IPS-NIHi7 (cell line): ENCODE results near the gene CTDSPL.
"Not testable (repeated sequence)": the region's sequence is repeated elsewhere in the genome, so short reads cannot be mapped to it uniquely, and the experiment has no call there.

Experiments
- DNase-seq: peaks from one replicate; pipeline ENCODE4 v3.0.0; 2012; ENCODE audit warnings: mixed read lengths; ENCODE audit errors: extremely low spot score

Gene CTDSPL

DNA sequence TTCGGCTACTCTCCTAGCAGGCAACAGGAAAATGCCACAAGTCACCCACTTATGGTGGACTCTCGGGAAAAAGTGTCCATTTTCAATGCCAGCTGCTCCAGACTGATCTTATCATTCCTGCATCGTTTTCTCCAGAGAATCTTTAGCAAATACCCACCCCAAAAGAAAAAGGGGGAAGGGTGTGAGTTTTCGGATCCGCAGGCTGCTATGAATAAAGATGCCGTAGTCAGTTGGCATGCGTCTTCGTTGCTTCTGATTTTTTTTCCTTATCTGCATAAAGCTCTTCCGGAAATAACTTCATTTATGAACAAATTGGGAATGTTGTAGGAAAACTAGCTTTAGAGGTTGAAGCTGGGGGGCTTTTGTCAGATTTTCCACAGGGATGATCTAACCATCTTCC is 106.5 kb downstream of the CTDSPL start:
- DNase-seq: no peak

DNA sequence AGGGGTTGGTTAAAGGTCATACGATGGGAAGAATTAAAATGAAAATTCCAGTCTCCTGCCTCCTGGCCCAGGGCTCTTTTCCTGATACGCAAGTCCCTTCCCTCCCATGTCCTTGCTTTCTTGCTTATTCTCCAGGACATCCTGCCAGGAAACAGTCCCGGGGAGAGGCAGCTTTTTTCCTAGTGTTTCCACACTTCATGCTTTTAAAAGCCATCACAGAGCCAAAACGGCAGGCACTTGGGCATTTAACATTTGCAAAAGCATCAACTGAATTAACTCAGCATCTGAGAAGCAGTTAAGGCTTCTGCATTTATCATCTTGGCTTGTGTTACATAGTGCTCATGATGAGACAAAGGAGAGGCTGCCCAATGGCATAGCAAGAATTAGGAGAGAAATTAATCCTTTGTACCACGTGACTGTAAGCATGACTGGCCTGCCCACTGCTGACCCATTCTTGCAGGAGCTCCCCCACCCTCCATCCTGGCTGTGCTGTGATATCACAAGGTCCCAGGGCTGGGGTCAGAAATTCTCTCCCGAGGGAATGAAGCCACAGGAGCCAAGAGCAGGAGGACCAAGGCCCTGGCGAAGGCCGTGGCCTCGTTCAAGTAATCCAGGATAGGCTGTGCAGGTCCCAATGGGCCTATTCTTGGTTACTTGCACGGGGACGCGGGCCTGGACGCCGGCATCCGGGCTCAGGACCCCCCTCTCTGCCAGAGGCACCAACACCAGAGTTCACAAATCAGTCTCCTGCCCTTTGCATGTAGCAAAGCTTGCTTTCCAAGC is 107.3 kb downstream of the CTDSPL start:
- no peak for DNase-seq

DNA sequence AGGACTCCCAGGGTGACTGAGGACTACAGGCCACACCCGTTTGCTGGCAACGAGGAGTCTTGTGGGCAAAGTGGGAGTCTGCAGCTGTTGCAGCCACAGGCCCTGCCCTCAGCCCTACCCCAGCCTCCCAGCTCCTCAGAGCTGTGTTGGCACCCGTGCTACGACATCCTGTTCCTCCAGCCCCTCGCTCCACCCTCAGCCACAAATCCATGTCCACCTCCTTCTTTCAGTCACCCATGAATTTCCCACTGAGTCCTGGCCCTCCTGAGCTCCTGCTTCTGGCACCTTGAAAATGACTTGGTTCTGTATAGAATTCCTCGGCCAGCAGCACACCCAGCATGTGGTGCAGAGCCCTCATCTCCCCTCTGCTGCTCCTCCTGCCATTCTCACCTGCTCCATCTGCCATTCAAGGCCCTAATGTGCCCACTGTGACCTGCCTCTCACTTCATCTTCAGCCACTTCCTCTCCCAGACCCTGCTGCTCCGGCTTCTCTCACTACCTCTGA is 108.0 kb downstream of the CTDSPL start:
- DNase-seq: no peak

- DNase-seq: no peak
Measured at GRCh38 chr3:37970802-37971201, 109.1 kb downstream of the CTDSPL start.

DNA sequence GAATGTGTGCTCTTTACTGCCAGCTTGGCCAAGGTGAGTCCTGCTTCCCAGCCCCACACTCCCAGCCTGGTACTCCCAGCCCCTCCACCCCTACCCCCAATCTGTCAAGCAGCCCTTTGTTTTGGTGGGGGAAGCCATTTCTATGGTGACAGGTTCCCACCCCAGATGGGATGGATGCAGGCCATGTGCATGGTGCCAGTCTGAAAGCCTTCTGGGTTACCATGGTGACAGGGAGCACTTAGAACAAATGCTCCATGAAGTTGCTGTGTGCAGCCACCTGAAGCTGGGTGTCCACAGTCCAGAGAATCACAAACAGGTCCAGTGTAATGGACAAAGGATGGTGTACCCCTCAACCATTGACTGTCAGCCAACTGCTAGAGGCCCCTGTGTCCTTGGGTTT is 109.8 kb downstream of the CTDSPL start:
- DNase-seq: no peak

- DNase-seq: not testable (repeated sequence)
Measured at GRCh38 chr3:37972056-37972455, 110.4 kb downstream of the CTDSPL start.

DNA sequence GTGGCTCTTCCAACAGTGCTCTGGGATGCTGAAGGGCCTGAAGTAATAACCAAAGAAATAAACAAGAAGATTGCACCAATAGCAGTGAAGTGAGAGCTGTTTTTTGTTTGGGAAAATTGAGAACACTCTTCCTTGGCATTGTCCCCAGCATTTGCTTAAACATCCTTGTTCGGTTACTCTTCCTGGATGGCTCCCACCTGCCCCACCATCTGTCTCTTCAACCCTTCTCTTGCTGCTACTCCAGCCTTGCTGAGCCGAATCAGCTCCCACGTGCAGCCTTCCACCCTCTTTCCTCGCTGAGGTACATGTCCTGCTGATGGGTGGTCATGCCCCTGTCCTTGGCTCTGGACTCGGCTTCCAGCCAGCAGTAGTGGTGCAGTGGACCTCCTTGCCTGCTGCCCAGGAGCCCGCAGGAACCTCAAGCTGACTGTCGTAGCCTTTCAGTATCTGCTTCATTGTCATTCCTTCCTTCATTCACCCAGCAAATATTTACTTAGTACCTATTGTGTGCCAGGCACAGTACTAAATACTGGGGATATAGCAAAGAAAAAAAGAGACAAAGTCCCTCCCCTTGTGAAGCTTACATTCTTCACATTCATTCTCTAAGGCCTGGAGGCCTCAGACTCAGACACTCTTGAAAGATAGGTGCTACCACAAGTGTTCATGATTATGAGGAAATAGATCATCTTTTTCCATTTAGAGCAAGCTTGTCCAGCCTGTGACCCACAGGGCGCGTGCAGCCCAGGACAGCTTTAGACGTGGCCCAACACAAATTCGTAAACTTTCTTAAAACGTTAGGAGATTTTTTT is 111.8 kb downstream of the CTDSPL start:
- DNase-seq: no peak

DNA sequence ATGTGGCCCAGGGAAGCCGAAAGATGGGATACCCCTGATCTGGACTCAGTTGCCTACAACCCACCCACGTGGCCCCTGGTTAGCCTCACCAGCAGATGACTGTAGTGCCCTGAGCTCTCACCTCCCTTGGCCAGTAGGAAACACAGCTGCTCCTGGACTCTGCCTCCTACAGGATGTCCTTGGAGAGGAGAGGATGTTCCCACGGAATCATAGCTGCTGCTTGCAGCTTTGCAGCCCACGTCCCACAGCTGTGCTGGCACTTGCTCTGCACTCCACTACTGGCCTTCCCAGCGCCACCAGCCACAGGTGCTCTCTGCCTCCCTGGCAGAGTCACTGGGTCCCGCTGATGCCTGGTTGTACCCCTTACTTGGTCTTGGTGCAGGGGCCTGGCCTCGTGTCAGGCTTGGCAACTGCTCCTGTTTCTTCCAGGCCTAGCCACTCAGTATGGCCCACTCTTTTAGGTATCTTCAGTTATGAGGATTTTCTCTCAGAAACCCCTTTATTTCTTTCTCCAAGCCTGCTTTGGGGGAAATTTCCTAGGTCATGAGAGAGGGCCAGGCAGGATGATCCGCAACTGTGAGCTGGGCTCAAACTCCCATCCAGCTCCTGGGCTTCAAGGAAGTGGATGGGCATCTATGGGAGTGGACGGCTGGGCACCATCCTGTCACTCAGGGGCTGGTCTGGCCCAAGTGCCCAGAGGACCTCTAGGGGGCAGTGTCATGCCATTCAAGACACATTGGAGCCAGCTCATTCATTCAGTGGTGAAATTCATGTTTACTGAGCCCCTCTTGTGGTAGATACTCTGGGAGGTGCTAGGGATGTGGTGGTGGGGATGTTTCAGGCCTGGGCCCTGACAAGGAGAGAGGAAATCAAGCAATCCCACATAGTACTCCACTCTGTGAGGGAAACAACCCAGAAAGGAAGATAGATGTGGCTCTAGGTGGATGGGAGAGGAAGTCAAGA is 112.7 kb downstream of the CTDSPL start:
- peak; percentile 87 for DNase-seq

DNA sequence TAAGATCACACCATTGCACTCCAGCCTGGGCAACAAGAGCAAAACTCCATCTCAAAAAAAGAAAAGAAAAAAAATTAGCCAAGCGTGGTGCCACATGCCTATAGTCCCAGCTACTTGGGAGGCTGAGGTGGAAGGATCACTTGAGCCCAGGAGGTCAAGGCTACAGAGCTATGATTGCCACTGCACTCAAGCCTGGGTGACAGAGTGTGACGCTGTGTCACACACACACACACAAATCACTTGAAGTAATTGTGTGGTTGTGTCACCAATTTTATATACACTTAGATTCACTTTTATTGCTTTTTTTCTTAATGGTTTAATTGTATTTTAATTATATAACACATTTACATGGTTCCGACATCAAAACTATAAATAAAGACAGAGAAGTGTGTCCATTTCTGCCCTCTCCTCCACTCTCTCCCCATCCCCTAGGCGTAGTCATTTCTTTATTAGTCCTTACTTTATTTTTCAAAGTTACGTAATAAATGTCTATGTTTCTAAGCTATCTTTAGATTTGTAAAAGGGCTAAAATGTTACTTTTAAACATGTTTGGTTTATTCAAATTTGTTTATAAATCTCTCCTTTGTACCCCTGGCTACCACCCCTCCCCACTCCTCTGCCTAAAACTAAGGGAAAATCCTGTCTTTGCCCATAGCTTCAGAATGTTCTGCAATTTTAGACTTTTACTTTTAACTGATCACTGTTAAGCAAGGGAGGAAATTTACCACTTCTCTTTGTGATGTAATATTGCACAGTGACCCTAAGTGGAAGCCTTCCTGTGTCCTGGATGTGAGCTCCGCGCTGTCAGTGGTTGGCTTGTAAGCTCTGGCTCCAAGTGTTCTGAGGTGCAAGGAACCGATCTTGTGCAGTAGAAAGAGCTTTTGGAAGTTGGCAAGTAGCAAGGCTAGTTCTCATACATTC is 118.1 kb downstream of the CTDSPL start:
- no peak for DNase-seq

DNA sequence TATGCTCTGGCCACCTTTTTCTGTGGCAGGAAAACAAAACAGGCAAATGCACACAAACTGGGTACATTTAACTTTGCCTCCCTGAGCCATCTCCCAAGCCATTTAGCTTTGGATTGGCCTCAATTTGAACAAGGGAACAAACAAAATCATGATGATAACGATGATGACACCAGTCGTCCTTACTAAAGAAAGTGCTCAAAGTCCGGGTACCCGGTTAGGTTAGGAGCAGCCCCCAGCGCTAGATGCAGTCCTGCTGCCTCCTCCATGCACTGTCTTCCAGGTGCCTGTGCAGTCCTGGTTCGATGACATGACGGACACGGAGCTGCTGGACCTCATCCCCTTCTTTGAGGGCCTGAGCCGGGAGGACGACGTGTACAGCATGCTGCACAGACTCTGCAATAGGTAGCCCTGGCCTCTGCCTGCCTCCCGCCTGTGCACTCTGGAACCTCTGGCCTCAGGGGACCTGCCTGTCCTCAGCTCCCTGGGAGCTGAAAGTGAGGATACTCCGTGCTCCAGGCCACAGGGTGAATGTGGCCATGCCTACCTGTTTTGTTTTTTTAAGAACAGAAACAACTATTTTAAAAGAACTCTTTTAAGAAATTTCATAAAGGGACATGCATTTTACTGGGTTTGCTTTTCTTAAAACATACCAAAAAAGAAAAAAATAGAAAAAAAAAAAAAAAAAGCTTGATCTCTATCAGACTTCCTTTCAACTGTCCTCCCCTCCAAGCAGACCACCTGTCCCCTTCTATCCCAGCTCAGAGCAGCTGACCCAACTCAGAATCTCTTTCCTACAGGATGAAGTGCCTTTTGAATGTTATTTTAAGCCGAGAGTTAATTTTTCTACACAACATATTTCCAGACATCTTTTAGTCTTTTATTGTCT is 119.0 kb downstream of the CTDSPL start:
- DNase-seq: no peak

DNA sequence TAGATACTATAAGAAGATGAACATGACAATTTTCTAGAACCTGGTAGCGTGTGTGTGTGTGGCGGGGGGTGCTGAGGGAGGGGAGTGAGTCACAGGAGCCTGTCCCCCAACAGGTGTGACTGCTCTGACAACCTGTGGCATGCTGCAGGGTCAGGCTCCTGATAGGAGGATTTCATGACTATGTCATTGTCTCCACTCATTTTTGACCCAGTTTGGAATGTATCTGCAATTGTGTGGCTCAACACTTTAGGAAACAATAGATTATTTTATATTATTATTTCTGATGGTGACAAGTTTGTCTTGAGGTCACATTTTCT is 119.6 kb downstream of the CTDSPL start:
- DNase-seq: no peak

DNA sequence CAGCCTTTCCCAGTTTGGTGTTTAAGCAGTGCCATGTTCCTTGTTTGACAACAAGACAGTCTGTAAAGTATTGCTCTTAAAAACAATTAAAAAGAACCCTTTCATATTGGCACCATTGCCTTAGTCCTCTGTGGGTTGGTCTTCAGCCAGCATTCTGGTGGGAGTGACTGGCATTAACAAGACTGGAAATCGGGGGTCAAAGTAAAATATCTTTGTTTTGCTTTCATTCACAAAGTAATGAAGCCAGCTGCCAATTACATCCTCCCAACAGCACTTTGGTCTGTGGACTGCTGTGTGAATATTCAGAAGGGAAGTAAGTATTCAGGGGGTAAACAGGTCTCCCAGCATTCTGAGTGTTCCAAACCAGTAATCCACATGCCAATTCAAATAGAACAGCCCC is 120.7 kb downstream of the CTDSPL start:
- DNase-seq: no peak

DNA sequence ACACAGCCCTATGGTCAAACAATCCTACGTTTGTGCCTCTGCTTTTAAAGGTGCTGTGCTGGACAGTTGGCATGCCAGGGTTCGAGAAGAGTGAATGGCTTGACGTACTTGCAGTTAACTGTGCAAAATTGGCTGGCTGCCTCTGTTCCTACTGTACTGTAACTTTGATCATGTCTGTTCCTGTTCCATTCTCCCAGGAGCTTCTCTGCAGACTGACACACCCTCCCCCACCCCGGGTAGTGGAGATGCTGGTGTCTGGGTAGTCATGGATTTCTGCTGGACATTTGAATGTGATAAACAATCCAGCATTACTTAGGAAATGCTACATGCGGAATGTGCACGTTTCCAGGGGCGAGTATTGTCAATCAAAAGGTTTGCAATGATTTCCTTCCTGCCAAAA is 122.4 kb downstream of the CTDSPL start:
- DNase-seq: no peak

GRCh38 chr3:37984596-37984995 is 122.9 kb downstream of the CTDSPL start:
- no peak for DNase-seq

DNA sequence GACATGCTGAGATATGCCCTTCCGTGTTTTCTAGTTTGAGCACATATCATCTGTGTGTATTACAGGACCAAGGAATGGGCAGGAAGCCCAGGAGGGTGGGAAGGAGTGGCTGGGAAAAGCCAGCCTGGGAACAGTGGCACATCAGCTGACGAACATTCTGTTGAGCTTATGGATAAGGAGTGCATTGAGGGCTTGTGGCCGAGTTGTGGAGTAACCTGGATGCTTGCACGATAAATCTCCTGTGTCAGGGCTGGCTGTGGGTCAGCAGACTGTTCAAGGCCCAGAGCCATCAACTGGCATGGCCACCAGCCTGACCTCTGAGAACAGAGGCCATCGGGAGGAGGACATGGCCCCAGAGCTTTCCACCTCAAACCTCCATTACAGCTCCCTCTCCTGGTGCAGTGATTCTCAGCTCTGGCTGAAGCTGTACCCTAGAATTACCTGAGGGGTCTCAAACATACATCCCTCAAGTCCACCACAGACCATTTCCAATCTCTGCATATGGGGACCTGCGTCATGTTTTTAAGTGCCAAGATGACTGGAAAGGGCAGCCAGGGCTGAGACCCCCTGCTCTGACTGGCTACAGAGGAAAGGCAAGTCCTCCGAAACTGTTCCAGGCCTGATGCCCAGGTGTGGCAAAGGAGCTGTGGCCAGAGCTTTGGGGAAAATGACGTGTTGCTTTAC is 124.1 kb downstream of the CTDSPL start:
- no peak for DNase-seq

DNA sequence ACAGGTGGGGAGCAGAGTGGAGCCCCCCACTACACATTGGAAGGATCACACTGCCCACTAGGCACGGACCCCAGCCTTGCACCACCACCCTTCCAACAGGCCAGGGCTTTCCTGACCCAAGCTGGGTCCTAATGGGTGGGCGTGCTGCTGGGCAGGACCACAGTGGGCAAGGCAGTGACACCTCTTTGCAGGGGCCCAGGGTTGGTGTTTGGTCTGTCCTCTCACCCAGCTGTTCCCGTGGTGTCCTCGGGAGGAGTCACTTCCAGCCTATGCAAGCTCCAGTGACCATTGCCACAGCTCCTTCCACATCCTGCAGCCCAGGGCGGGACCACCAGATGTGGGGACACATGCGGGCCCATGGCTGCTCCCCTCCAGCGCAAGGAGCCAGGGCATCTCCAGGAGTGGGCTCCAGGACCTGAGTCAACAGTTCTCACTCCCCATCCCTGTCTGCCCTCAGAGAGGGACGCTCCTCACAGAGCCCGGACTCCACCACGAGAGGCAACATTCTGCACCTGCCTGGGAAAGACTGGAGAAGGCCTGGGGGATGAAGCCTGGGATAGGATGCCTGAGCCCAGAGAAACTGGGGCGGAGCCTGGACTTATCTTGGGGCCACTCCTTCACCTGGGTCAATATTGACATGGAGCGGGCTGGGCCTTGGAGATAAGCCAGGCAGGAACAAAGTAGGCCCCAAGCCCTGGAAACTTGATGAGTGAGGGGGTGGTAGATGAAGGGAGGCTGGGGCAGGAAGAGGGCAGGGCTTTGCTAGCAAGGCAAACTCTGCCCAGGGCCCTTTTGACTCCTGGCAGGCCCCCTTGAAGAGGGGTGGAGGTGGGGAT is 125.0 kb downstream of the CTDSPL start:
- DNase-seq: no peak

GRCh38 chr3:37987315-37987697 is 125.6 kb downstream of the CTDSPL start:
- DNase-seq: no peak

GRCh38 chr3:37987751-37988179 is 126.1 kb downstream of the CTDSPL start:
- no peak for DNase-seq
